CD4-positive, alpha-beta T cell (primary cell): Measurements from ENCODE around the gene COL16A1. TPM values are rescaled to one million over a fixed set of nuclear protein-coding genes. Genes with fewer than 3 reads are reported as not detected.

Experiments used
- ATAC-seq: fragments of 200-7000 bp; cut with Tn5 transposase; one replicate; pipeline ENCODE4 v1.10.0; 2022; ENCODE audit warnings: mild to moderate bottlenecking; ENCODE audit not compliant: poor library complexity
- CTCF ChIA-PET: fragments of 350-600 bp; sonication (Branson Sonifier 250); formaldehyde crosslinking; loops from one replicate; lab custom pipeline; 2021; ENCODE audit warnings: antibody characterized with exemption, inconsistent platforms; lab: Charles Lee
- POLR2A ChIA-PET: fragments of 350-600 bp; sonication (Branson Sonifier 250); formaldehyde crosslinking; loops from one replicate; lab custom pipeline; 2021; ENCODE audit warnings: antibody characterized with exemption, inconsistent platforms; lab: Charles Lee
- DNase-seq, 14 experiments: peaks; one replicate each; pipeline ENCODE4 v3.0.0-alpha.2; 2013 to 2020; ENCODE audit warnings: mixed read lengths in 2 of 14
- H3K27ac ChIP-seq, 2 donors: one replicate each; pipeline versions ENCODE4 v1.5.1 to v1.7.0; 2013; ENCODE audit warnings: low read length in 2 of 2, low read depth in 1 of 2, mild to moderate bottlenecking in 1 of 2
- H3K27me3 ChIP-seq, 2 experiments: 1 replicate in 1 of 2; 2 replicates in 1 of 2; pipeline versions ENCODE4 v1.6.1 to v1.7.0; 2013; ENCODE audit warnings: low read length in 2 of 2, control low read depth in 1 of 2, mild to moderate bottlenecking in 1 of 2, moderate library complexity in 1 of 2; ENCODE audit not compliant: insufficient read depth in 2 of 2, control insufficient read depth in 1 of 2
- H3K36me3 ChIP-seq: one replicate; pipeline ENCODE4 v1.6.1; 2013; ENCODE audit warnings: low read length, control low read depth; ENCODE audit not compliant: insufficient read depth
- H3K4me1 ChIP-seq: one replicate; pipeline ENCODE4 v1.6.1; 2013; ENCODE audit warnings: low read length, control low read depth; ENCODE audit not compliant: insufficient read depth
- H3K4me3 ChIP-seq: one replicate; pipeline ENCODE4 v1.5.1; 2013; ENCODE audit warnings: mild to moderate bottlenecking, low read length, moderate library complexity
- H3K9me3 ChIP-seq, 2 experiments: 1 replicate in 1 of 2; 2 replicates in 1 of 2; pipeline versions ENCODE4 v1.6.1 to v1.7.0; 2013; ENCODE audit warnings: low read length in 2 of 2, mild to moderate bottlenecking in 2 of 2, control low read depth in 1 of 2, moderate library complexity in 1 of 2; ENCODE audit not compliant: control insufficient read depth in 1 of 2, insufficient read depth in 1 of 2
- H3K27ac Mint-ChIP-seq: one replicate; pipeline ENCODE4 v1.8.0; 2020; ENCODE audit warnings: mixed read lengths
- H3K27me3 Mint-ChIP-seq: one replicate; pipeline ENCODE4 v1.8.0; 2021; ENCODE audit warnings: mixed read lengths
- H3K36me3 Mint-ChIP-seq: one replicate; pipeline ENCODE4 v1.8.0; 2021; ENCODE audit warnings: low read depth, mixed read lengths
- H3K4me1 Mint-ChIP-seq: one replicate; pipeline ENCODE4 v1.8.0; 2021; ENCODE audit warnings: low read depth, mixed read lengths
- H3K4me3 Mint-ChIP-seq: one replicate; pipeline ENCODE4 v1.8.0; 2020; ENCODE audit warnings: mild to moderate bottlenecking, mixed read lengths
- H3K9me3 Mint-ChIP-seq: one replicate; pipeline ENCODE4 v1.8.0; 2020; ENCODE audit warnings: mixed read lengths
- CTCF ChIP-seq: fragments of 200-600 bp; IDR thresholded peaks from one replicate; pipeline ENCODE4 v1.8.0; 2022; ENCODE audit warnings: antibody characterized with exemption, mild to moderate bottlenecking
- intact Hi-C, 2 experiments: fragments of 100-400 bp; cut with DNase I in 1 of 2; cut with micrococcal nuclease in 1 of 2; formaldehyde crosslinking; loops; one replicate each; pipeline versions ENCODE4 v1.15.1 to v1.9.0; 2023 to 2025; cut with DNase I, micrococcal nuclease
- total RNA-seq, 174 experiments: library from RNA in 2 of 174; stranded (reverse) in 2 of 174; gene quantifications; one replicate each; pipeline ENCODE4 v1.2.3 and lab custom pipeline; 2021 to 2026

Gene COL16A1
- total RNA-seq, 2 experiments from 2014 or later: not detected

DNA sequence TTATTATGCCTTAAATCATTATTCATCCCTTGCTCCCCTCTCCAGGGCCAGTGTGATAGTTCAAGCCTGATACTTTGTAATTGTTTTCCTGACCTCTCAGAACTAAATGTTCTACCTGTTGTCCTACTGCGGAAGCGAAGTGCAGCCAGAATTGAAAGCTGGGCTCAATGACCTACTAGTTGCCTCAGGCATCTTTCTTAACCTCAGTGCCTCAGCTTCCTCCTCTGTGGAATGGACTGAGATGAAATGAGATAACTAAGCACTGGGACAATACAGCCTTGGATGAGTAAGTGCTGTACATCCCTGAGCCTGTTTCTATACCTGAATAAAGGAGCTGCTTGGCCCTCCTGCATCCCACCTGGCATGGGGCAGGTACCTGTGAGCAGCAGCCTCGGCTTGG, 26.4 kb downstream of the COL16A1 start:
- DNase-seq (no peak), ATAC-seq (no peak)
- TF ChIP-seq CTCF: no peak
- peaks cover 5% of the 10 kb centered on the region for H3K27me3 Mint-ChIP-seq
- Histone ChIP-seq H3K9me3 (no peaks in the 10 kb centered on the region), H3K4me3 (no peak overlapping the region), H3K4me1 (no peaks in the 10 kb centered on the region), H3K27ac (no peak overlapping the region), H3K27me3 (no peaks in the 10 kb centered on the region), H3K36me3 (no peaks in the 10 kb centered on the region)
- no peaks in the 10 kb centered on the region for H3K4me1 Mint-ChIP-seq
- POLR2A ChIA-PET: no interaction called here
- H3K9me3 Mint-ChIP-seq: no peaks in the 10 kb centered on the region
- H3K27ac Mint-ChIP-seq: no peak overlapping the region
- no peaks in the 10 kb centered on the region for H3K36me3 Mint-ChIP-seq
- CTCF ChIA-PET: no interaction called here
- no peak overlapping the region for H3K4me3 Mint-ChIP-seq
- intact Hi-C loops: no loop called here

GRCh38 chr1:31675756-31676155, 28.1 kb downstream of the COL16A1 start:
- ChIA-PET POLR2A (no interaction called here), CTCF (no interaction called here)
- no peaks in the 10 kb centered on the region for H3K9me3 ChIP-seq
- H3K27ac ChIP-seq: no peak overlapping the region
- Mint-ChIP-seq H3K4me1 (no peaks in the 10 kb centered on the region), H3K36me3 (no peaks in the 10 kb centered on the region), H3K9me3 (no peaks in the 10 kb centered on the region), H3K27ac (no peak overlapping the region), H3K4me3 (no peak overlapping the region), H3K27me3 (peaks cover 5% of the 10 kb centered on the region)
- no peak overlapping the region for H3K4me3 ChIP-seq
- no peak for DNase-seq
- H3K36me3 ChIP-seq: no peaks in the 10 kb centered on the region
- intact Hi-C loops: no loop called here
- peaks cover 0 to under 1% of the 10 kb centered on the region in 2 experiments for H3K27me3 ChIP-seq
- H3K4me1 ChIP-seq: no peaks in the 10 kb centered on the region
- TF ChIP-seq CTCF: no peak
- no peak for ATAC-seq

GRCh38 chr1:31675161-31675560, 28.7 kb downstream of the COL16A1 start:
- Mint-ChIP-seq H3K9me3 (no peaks in the 10 kb centered on the region), H3K4me3 (no peak overlapping the region), H3K27ac (no peak overlapping the region), H3K27me3 (peaks cover 8% of the 10 kb centered on the region), H3K4me1 (peaks cover 2% of the 10 kb centered on the region), H3K36me3 (no peaks in the 10 kb centered on the region)
- no peak overlapping the region for H3K4me3 ChIP-seq
- TF ChIP-seq CTCF: no peak
- H3K4me1 ChIP-seq: peaks cover 6% of the 10 kb centered on the region
- no peak overlapping the region for H3K27ac ChIP-seq
- DNase-seq (no peak), ATAC-seq (no peak)
- no peaks in the 10 kb centered on the region for H3K36me3 ChIP-seq
- POLR2A ChIA-PET: no interaction called here
- intact Hi-C loops: no loop called here
- peaks cover 0 to 7% of the 10 kb centered on the region in 2 experiments for H3K27me3 ChIP-seq
- CTCF ChIA-PET: no interaction called here
- H3K9me3 ChIP-seq: no peaks in the 10 kb centered on the region
